ENCODE data around the gene ZFAND3. TPM values are rescaled to one million over a fixed set of nuclear protein-coding genes. Genes with fewer than 3 reads are reported as not detected.

The ZFAND3 gene
- total RNA-seq, 4 donors from 2014 or later: 46.3 to 73.6 (median 49.3) TPM

DNA sequence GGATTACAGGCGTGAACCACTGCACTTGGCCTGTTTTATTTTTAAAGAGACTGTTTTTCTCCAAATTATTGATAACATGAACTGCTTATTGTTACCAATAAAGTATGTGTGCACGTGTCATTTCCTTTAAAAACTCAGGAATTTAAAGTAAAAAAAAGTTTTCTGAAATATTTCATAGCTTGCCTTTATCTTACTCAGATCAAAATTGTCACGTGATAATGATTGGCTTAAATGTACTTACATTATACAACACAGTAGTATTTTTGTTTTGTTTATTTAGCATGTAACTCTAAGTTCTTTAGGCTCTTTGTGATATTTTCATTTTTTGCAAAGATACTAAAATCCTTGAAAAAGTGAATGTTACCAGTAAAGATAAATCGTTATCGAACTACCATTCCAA lies 174.1 kb downstream of the ZFAND3 start:
- 88 to 100% methylated on average over 2 to 5 of the region's 5 CpGs for whole genome bisulfite sequencing, 2 donors (ENCODE audit: low coverage in 1 of 2)
- TF ChIP-seq, protein P1, sequence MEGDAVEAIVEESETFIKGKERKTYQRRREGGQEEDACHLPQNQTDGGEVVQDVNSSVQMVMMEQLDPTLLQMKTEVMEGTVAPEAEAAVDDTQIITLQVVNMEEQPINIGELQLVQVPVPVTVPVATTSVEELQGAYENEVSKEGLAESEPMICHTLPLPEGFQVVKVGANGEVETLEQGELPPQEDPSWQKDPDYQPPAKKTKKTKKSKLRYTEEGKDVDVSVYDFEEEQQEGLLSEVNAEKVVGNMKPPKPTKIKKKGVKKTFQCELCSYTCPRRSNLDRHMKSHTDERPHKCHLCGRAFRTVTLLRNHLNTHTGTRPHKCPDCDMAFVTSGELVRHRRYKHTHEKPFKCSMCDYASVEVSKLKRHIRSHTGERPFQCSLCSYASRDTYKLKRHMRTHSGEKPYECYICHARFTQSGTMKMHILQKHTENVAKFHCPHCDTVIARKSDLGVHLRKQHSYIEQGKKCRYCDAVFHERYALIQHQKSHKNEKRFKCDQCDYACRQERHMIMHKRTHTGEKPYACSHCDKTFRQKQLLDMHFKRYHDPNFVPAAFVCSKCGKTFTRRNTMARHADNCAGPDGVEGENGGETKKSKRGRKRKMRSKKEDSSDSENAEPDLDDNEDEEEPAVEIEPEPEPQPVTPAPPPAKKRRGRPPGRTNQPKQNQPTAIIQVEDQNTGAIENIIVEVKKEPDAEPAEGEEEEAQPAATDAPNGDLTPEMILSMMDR (IDR thresholded peaks at IDR 0.05): no peak
- TF ChIP-seq EP300 (IDR thresholded peaks at IDR 0.05) (no peak), POLR2AphosphoS5 (IDR thresholded peaks at IDR 0.05) (no peak), POLR2A (IDR thresholded peaks at IDR 0.05) (no peak)
- Histone ChIP-seq H3K36me3 (no peaks in the 10 kb centered on the region), H3K27ac (no peak overlapping the region), H3K27me3 (no peaks in the 10 kb centered on the region), H3K4me3 (no peak overlapping the region), H3K9me3 (no peaks in the 10 kb centered on the region), H3K4me1 (peaks cover 14 to 59% (median 25%) of the 10 kb centered on the region in 3 donors)
- no peak for ATAC-seq

DNA sequence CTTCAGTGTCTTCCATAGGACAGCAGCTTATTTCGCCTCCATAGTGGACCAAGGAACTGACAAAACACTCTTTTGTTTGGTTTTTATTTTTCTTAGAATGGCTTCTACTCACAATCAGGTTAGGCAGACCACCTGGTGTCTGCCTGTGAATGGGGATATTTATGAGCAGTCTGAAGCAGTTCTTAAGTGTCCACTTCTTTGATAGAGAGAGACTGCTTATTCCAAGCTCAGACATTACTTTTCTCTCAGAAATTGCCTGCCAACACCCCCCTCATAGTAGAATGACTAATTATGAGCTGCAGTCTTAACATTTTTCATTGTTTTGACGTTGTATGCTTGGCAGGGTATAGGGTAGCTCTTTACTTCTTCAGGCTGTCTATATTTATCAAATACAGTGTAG lies 174.7 kb downstream of the ZFAND3 start:
- TF ChIP-seq, protein P1 (IDR thresholded peaks at IDR 0.05): no peak
- TF ChIP-seq EP300 (IDR thresholded peaks at IDR 0.05) (no peak), POLR2AphosphoS5 (IDR thresholded peaks at IDR 0.05) (no peak), POLR2A (IDR thresholded peaks at IDR 0.05) (no peak)
- Histone ChIP-seq H3K4me3 (no peak overlapping the region), H3K27ac (no peak overlapping the region), H3K4me1 (peaks cover 12 to 52% (median 18%) of the 10 kb centered on the region in 3 donors), H3K9me3 (no peaks in the 10 kb centered on the region), H3K27me3 (no peaks in the 10 kb centered on the region), H3K36me3 (no peaks in the 10 kb centered on the region)
- 15 to 38% methylated on average over 1 to 2 of the region's 2 CpGs for WGBS, 2 donors (ENCODE audit: low coverage in 1 of 2)
- no peak for ATAC-seq

DNA sequence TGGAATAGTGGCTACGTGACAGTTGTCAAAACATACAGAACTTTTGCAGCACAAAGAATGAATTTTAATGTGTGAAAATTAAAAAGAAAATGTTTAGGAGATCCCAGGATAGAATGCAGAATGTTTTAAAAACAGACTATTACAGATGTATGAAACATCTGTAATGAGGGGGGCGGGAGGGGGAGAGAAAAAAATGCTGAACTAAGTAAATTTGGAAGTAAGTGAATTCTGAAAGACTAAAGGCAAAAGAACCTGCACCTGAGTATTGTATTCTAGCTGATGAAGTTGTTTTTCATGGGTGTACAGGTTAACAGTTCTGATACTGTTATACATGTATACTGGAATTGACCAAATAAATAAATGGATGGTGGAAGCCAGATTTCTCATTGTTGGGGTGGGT lies 178.8 kb downstream of the ZFAND3 start:
- H3K9me3 ChIP-seq: no peaks in the 10 kb centered on the region
- H3K27me3 ChIP-seq: no peaks in the 10 kb centered on the region
- H3K36me3 ChIP-seq: no peaks in the 10 kb centered on the region
- ATAC-seq: no peak
- no peak overlapping the region for H3K4me3 ChIP-seq
- TF ChIP-seq EP300 (IDR thresholded peaks at IDR 0.05): no peak
- TF ChIP-seq POLR2A (IDR thresholded peaks at IDR 0.05): no peak
- TF ChIP-seq, protein P1 (IDR thresholded peaks at IDR 0.05): no peak
- TF ChIP-seq POLR2AphosphoS5 (IDR thresholded peaks at IDR 0.05): no peak
- peaks cover 6 to 31% (median 8%) of the 10 kb centered on the region in 3 donors for H3K4me1 ChIP-seq
- WGBS, 2 donors (ENCODE audit: low coverage in 1 of 2): 72 to 100% methylated on average over 1 to 2 of the region's 2 CpGs
- no peak overlapping the region for H3K27ac ChIP-seq

DNA sequence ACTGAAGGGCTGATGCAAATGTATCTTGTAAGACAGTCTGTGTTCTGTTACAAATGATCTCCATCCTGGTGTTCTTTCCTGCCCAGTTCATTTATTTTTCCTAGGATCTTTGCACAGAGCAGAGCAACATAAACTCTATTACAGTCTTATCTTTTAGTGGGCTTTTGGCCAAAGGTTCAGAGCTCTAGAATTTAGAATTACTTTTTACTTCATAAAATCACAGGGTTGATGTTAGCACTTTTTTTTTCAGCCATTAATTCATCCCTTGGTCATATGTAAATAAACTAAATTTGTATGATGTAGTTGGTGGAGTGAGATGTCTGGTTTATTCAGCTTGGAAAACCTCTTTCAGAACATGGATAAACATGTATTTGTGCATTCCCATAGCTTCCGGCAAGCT lies 181.9 kb downstream of the ZFAND3 start:
- Histone ChIP-seq H3K36me3 (no peaks in the 10 kb centered on the region), H3K4me3 (no peak overlapping the region), H3K27me3 (no peaks in the 10 kb centered on the region), H3K4me1 (peaks cover 0 to 12% (median 2%) of the 10 kb centered on the region in 3 donors), H3K9me3 (no peaks in the 10 kb centered on the region), H3K27ac (no peak overlapping the region)
- WGBS, 2 donors (ENCODE audit: low coverage in 1 of 2): 36 to 60% methylated on average over 1 of the region's 1 CpG
- TF ChIP-seq POLR2A (IDR thresholded peaks at IDR 0.05) (no peak), EP300 (IDR thresholded peaks at IDR 0.05) (no peak), POLR2AphosphoS5 (IDR thresholded peaks at IDR 0.05) (no peak)
- TF ChIP-seq, protein P1 (IDR thresholded peaks at IDR 0.05): no peak
- ATAC-seq: no peak

DNA sequence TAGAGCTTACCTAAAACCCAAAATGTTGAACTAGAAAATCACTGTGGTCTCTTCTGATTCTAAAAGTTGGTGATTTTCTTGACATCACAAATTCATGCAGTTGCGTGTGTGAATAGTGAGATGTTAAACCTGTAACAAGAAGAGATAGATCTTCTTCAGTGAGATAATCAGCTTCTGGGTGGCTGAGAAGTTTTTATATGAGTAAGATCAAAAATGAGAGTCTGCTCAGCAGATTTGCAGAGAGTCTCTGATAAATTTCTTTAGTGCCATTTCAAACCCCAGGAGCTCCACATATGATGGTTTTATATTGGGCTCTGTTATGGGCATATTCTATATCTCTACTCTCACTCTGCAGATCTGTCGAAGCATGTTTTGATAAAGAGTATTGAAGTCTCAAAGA lies 185.4 kb downstream of the ZFAND3 start:
- no peak overlapping the region for H3K27ac ChIP-seq
- no peaks in the 10 kb centered on the region for H3K36me3 ChIP-seq
- TF ChIP-seq, protein P1 (IDR thresholded peaks at IDR 0.05): no peak
- TF ChIP-seq EP300 (IDR thresholded peaks at IDR 0.05): no peak
- no peak for TF ChIP-seq POLR2A (IDR thresholded peaks at IDR 0.05)
- no peak for TF ChIP-seq POLR2AphosphoS5 (IDR thresholded peaks at IDR 0.05)
- no peak overlapping the region for H3K4me3 ChIP-seq
- WGBS, 2 donors (ENCODE audit: low coverage in 1 of 2): 97 to 100% methylated on average over 1 to 2 of the region's 2 CpGs
- peaks cover 0 to 23% (median 5%) of the 10 kb centered on the region in 3 donors for H3K4me1 ChIP-seq
- ATAC-seq: no peak
- no peaks in the 10 kb centered on the region for H3K27me3 ChIP-seq
- no peaks in the 10 kb centered on the region for H3K9me3 ChIP-seq
